22Rv1 (cell line): ENCODE results near the gene TSPY1.
"Not testable (repeated sequence)": the region's sequence is repeated elsewhere in the genome, so short reads cannot be mapped to it uniquely, and the experiment has no call there.

Experiments used
- H3K27ac ChIP-seq: fragments of 450-650 bp; 2 replicates; pipeline ENCODE4 v1.5.1; 2017

TSPY1 gene, protein sequence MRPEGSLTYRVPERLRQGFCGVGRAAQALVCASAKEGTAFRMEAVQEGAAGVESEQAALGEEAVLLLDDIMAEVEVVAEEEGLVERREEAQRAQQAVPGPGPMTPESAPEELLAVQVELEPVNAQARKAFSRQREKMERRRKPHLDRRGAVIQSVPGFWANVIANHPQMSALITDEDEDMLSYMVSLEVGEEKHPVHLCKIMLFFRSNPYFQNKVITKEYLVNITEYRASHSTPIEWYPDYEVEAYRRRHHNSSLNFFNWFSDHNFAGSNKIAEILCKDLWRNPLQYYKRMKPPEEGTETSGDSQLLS

DNA sequence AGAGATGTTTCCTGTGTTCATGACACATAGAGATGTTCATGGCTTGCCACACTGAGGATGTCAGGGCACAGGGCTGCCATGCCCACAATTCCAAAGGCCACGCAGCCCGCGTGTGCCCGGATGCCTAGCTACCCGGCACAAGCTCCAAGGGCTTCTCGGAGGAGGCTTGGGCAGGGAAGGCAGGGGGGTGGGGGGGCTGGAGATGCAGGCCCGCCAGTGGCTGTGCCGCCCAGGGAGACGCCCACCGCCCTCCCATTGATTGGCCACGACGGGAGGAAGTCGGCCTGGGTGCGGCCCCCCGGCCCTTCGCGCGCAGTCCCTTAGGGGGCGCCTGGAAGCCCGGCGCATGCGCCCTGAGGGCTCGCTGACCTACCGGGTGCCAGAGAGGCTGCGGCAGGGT is at the start of gene TSPY1:
TSPY1 (plus strand) TSS at position 301 of the 400 bp plus-strand sequence; CDS start at position 347, 46 bp downstream.
- H3K27ac ChIP-seq = not testable (repeated sequence)

DNA sequence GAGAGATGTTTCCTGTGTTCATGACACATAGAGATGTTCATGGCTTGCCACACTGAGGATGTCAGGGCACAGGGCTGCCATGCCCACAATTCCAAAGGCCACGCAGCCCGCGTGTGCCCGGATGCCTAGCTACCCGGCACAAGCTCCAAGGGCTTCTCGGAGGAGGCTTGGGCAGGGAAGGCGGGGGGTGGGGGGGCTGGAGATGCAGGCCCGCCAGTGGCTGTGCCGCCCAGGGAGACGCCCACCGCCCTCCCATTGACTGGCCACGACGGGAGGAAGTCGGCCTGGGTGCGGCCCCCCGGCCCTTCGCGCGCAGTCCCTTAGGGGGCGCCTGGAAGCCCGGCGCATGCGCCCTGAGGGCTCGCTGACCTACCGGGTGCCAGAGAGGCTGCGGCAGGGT is 20.2 kb downstream of the TSPY1 start, which contains the start of gene TSPY9:
TSPY9 (plus strand) TSS at position 301 of the 400 bp plus-strand sequence; CDS start at position 347, 46 bp downstream.
- H3K27ac ChIP-seq = not testable (repeated sequence)

DNA sequence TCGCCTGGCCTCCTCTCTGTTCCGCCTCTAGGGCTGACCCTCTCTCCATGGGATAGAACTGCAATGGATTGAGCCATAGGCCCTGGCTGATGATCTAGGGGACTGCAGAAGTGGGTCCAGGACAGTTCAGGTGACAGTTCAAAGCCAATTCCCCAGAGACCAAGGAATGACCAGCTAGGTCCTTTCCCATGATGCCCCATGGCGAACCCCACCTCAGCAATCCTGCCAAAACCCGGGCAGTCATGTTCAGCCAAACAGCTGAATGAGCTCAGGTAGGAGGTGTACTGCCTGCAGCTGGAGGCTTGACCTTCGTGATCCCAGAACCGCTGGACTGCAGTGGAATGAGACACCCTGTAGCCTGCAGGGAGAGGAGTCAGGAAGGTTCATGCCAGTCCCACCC is 37.6 kb downstream of the TSPY1 start:
- not testable (repeated sequence) for H3K27ac ChIP-seq

DNA sequence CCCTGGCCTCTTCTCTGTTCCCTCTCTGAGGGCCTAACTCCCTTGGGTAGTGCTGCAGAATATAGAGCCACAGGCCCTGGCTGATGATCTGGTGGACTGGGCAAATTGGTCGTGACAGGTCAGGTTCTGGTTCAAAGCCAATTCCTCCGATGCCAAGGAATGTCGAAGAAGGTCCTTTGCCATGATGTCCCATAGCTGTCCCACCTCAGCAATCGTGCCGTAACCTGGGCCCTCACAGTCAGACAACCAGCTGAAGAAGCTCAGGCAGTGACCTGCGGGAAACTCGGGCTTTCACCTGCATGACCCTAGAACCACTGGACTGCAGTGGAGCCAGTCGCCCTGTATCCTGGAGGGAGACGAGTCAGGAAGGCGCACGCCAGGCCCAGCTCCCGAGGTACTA is 49.5 kb downstream of the TSPY1 start:
- not testable (repeated sequence) for H3K27ac ChIP-seq
